ENCODE measurements around the gene ZNF552.
"Not testable (repeated sequence)": the region's sequence is repeated elsewhere in the genome, so short reads cannot be mapped to it uniquely, and the experiment has no call there.

Gene ZNF552

DNA sequence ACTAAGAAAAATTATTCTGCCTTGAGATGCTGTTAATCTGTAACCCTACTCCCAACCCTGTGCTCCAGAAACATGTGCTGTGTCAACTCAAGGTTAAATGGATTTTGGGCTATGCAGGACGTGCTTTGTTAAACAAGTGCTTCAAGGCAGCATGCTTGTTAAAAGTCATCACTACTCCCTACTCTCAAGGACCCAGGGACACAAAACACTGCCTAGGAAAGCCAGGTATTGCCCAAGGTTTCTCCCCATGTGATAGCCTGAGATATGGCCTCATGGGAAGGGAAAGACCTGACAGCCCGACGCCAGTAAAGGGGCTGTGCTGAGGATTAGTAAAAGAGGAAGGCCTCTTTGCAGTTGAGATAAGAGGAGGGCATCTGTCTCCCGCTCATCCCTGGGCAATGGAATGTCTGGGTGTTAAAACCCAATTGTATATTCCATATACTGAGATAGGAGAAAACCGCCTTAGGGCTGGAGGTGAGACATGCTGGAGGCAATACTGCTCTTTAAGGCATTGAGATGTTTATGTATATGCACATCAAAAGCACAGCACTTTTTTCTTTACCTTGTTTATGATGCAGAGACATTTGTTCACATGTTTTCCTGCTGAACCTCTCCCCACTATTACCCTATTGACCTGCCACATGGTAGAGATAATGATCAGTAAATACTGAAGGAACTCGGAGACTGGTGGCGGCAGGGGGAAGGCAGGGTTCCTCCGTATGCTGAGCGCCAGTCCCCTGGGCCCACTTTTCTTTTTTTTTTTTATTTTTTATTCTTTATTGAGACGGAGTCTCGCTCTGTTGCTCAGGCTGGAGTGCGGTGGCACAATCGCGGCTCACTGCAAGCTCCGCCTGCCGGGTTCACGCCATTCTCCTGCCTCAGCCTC lies 4.1 kb downstream of the ZNF552 start:
- not testable (repeated sequence) for H3K9me3 Mint-ChIP-seq; H3K4me3 Mint-ChIP-seq; H3K27ac Mint-ChIP-seq; H3K27me3 Mint-ChIP-seq (ENCODE audit: low read depth)
- peaks cover 28% of the 10 kb centered on the region for H3K4me1 Mint-ChIP-seq (ENCODE audit: low read depth)
- H3K36me3 Mint-ChIP-seq (ENCODE audit: low read depth): peaks cover 41% of the 10 kb centered on the region

DNA sequence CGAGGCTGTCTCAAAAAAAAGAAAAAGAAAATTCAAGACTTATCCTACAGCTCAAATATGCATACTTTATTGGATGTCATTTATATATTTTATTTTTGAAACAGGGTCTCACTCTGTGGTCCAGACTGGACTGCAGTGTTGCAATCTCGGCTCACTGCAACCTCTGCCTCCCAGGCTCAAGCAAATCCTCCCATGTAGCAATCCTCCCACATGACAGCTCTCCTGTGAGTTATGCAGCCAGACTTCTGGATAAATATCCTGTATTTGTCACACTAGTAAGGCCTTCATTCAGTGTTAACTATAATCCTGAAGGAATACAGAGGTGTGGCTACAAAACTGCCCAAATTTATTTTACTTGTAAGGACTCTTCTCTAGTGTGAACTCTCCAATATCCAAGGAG lies 7.2 kb downstream of the ZNF552 start:
- Mint-ChIP-seq H3K27me3 (ENCODE audit: low read depth) (no peaks in the 10 kb centered on the region), H3K4me3 (no peak overlapping the region), H3K36me3 (ENCODE audit: low read depth) (peaks cover 58% of the 10 kb centered on the region), H3K9me3 (no peaks in the 10 kb centered on the region), H3K4me1 (ENCODE audit: low read depth) (peaks cover 17% of the 10 kb centered on the region), H3K27ac (no peak overlapping the region)

DNA sequence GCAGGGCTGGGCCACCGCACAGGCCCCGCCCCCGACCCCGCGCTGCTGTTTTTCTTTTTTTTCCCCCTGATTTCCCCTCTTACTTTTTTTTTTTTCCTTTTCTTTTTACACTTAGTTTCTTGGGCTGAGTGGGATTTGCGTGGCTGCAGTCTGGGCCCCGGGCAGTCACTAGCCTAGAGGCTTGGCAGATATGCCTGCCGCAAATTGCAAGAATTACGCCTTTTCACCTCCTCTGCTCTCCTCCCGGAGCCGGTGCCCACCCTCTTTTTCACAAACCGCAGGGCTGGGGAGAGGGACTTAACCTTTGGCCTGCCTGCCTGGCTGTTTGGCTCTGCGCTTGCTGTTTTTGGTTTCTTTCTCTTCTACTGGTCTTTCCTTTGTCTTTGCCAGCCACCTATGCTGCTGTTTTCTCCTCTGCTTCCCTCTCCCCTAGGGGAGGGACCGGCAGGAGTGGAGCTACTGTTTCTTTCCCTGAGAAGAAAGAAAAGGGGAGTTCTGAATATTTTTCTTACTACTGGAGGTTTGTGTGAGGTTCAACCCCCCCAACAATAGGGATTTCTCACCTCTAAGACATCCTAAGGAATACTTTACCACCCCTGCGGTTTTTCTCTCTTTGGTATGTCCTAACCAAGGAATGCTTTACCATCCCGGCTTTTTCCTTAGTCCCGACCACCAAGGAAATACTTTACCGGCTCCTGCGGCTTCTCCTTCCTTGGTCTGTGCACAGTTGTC lies 11.0 kb downstream of the ZNF552 start:
- Mint-ChIP-seq H3K4me1 (ENCODE audit: low read depth) (peaks cover 19% of the 10 kb centered on the region), H3K4me3 (peak overlapping the region; percentile 73), H3K27me3 (ENCODE audit: low read depth) (no peaks in the 10 kb centered on the region), H3K9me3 (no peaks in the 10 kb centered on the region), H3K36me3 (ENCODE audit: low read depth) (peaks cover 56% of the 10 kb centered on the region), H3K27ac (peak overlapping the region; percentile 50)

DNA sequence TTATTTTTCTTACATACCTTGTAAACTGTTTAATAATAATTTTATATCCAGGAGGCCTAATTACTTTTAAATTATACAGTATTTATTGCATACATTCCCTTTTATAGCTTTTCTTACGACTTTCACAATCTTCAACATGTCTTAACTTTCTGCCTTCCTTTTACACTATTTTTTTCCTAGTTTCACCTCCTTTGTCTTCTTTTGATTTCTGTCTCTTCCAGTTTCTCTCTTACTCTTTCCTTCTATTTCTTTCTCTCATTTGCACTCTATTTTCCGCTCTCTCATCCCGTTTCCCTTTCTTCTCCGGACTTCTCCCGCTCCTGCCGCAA lies 11.5 kb downstream of the ZNF552 start:
- H3K9me3 Mint-ChIP-seq: no peaks in the 10 kb centered on the region
- peak overlapping the region; percentile 50 for H3K27ac Mint-ChIP-seq
- peaks cover 19% of the 10 kb centered on the region for H3K4me1 Mint-ChIP-seq (ENCODE audit: low read depth)
- peak overlapping the region; percentile 73 for H3K4me3 Mint-ChIP-seq
- no peaks in the 10 kb centered on the region for H3K27me3 Mint-ChIP-seq (ENCODE audit: low read depth)
- H3K36me3 Mint-ChIP-seq (ENCODE audit: low read depth): peaks cover 51% of the 10 kb centered on the region

DNA sequence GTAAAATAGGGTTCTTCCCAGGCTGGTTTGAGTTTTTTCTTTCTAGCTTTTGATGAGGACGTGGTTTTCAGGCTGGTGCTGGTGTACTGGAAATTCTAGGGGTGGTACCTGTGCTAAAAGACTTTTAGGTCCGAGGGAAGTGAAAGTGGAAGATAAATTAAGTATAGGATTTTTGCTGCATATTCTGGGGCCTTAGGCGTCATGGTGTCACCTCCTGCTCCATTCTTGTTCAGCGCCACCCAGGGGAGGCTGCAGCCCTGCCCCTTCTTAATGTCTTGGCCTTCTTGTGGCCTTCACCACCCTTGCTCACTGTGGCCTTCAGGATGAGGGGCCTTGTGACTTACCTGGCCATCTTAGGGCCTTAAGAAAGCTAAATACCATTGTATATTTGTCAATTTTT lies 12.4 kb downstream of the ZNF552 start:
- Mint-ChIP-seq H3K9me3 (no peaks in the 10 kb centered on the region), H3K36me3 (ENCODE audit: low read depth) (peaks cover 44% of the 10 kb centered on the region), H3K27me3 (ENCODE audit: low read depth) (no peaks in the 10 kb centered on the region), H3K27ac (no peak overlapping the region), H3K4me1 (ENCODE audit: low read depth) (peaks cover 19% of the 10 kb centered on the region), H3K4me3 (no peak overlapping the region)

DNA sequence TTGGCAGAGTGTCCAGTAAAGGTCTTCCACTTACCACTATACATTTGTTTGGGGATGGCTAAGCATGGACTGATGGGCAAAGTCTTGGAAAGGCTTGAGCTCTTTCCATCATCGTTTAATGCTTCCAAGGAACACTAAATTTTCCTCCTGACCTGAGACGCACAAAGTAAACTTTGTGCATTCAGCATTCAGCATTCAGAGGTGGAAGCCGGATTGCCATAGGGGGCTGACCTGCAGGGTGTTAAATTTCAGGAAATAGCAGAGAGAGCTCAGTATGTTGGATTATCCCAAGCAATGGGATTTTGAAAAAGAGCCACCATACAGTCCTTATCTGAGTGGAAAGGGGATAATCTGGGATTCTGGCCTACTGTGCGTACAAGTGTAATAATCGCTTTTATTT lies 14.0 kb downstream of the ZNF552 start:
- no peak overlapping the region for H3K4me3 Mint-ChIP-seq
- peaks cover 46% of the 10 kb centered on the region for H3K36me3 Mint-ChIP-seq (ENCODE audit: low read depth)
- peaks cover 1% of the 10 kb centered on the region for H3K9me3 Mint-ChIP-seq
- peaks cover 19% of the 10 kb centered on the region for H3K4me1 Mint-ChIP-seq (ENCODE audit: low read depth)
- no peak overlapping the region for H3K27ac Mint-ChIP-seq
- no peaks in the 10 kb centered on the region for H3K27me3 Mint-ChIP-seq (ENCODE audit: low read depth)

- H3K27me3 Mint-ChIP-seq (ENCODE audit: low read depth); H3K27ac Mint-ChIP-seq; H3K4me1 Mint-ChIP-seq (ENCODE audit: low read depth); H3K4me3 Mint-ChIP-seq: not testable (repeated sequence)
- peaks cover 49% of the 10 kb centered on the region for H3K36me3 Mint-ChIP-seq (ENCODE audit: low read depth)
- peaks cover 18% of the 10 kb centered on the region for H3K9me3 Mint-ChIP-seq
Observed at GRCh38 chr19:57796580-57796979, 18.1 kb downstream of the ZNF552 start.

DNA sequence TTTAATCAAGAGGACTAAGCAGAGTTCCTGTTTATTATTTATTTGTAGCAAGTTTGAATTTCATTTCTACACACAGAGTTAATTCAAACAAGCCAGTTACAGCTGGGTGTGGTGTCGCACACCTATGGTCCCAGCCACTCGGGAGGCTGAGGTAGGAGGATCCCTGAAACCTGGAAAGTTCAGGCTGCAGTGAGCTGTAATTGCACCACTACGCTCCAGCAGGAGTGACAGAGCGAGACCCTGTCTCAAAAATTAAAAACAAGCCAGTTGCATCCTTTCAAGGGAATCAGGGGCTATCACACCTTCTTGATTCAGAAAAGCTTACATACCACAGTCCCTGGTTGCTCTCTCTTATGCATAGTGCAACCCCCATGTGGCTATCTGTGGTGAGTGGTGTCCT lies 25.4 kb downstream of the ZNF552 start:
- H3K27me3 Mint-ChIP-seq (ENCODE audit: low read depth): no peaks in the 10 kb centered on the region
- no peak overlapping the region for H3K4me3 Mint-ChIP-seq
- H3K4me1 Mint-ChIP-seq (ENCODE audit: low read depth): peaks cover 10% of the 10 kb centered on the region
- no peak overlapping the region for H3K27ac Mint-ChIP-seq
- peaks cover 56% of the 10 kb centered on the region for H3K9me3 Mint-ChIP-seq
- H3K36me3 Mint-ChIP-seq (ENCODE audit: low read depth): peaks cover 67% of the 10 kb centered on the region

GRCh38 chr19:57788114-57788692 lies 26.5 kb downstream of the ZNF552 start:
- Mint-ChIP-seq H3K27me3 (ENCODE audit: low read depth) (no peaks in the 10 kb centered on the region), H3K36me3 (ENCODE audit: low read depth) (peaks cover 61% of the 10 kb centered on the region), H3K4me1 (ENCODE audit: low read depth) (peaks cover 10% of the 10 kb centered on the region), H3K9me3 (peaks cover 56% of the 10 kb centered on the region), H3K4me3 (no peak overlapping the region), H3K27ac (no peak overlapping the region)

- Mint-ChIP-seq H3K36me3 (ENCODE audit: low read depth) (peaks cover 60% of the 10 kb centered on the region), H3K4me3 (no peak overlapping the region), H3K9me3 (peaks cover 56% of the 10 kb centered on the region), H3K4me1 (ENCODE audit: low read depth) (peaks cover 10% of the 10 kb centered on the region), H3K27ac (no peak overlapping the region), H3K27me3 (ENCODE audit: low read depth) (no peaks in the 10 kb centered on the region)
Observed at GRCh38 chr19:57786906-57787305, 27.8 kb downstream of the ZNF552 start.

DNA sequence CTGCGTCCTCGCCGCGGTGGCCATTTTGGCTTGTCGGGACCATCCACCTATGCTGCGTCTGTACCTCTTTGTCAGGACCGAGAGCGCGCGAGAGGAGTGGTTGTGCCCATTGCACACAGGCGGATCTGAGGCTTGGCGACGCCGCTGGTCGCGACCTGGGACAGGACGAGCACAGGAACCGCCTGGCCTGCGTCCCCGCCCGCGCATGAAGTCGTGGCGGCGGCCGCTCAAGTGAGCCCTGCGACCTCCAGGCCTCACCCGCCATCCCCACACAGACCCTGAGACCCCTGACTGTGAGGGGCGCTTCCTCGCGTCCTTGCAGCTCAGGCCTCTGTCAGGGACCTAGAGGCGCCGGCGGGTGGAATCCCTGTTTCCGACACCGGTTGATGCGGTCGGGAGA lies 28.4 kb downstream of the ZNF552 start:
- no peak overlapping the region for H3K4me3 Mint-ChIP-seq
- no peak overlapping the region for H3K27ac Mint-ChIP-seq
- H3K36me3 Mint-ChIP-seq (ENCODE audit: low read depth): peaks cover 59% of the 10 kb centered on the region
- peaks cover 51% of the 10 kb centered on the region for H3K9me3 Mint-ChIP-seq
- no peaks in the 10 kb centered on the region for H3K27me3 Mint-ChIP-seq (ENCODE audit: low read depth)
- H3K4me1 Mint-ChIP-seq (ENCODE audit: low read depth): peaks cover 10% of the 10 kb centered on the region

GRCh38 chr19:57779220-57779845 lies 35.4 kb downstream of the ZNF552 start:
- Mint-ChIP-seq H3K4me1 (ENCODE audit: low read depth) (no peaks in the 10 kb centered on the region), H3K27ac (no peak overlapping the region), H3K27me3 (ENCODE audit: low read depth) (no peaks in the 10 kb centered on the region), H3K4me3 (no peak overlapping the region), H3K9me3 (peaks cover 58% of the 10 kb centered on the region), H3K36me3 (ENCODE audit: low read depth) (peaks cover 72% of the 10 kb centered on the region)

DNA sequence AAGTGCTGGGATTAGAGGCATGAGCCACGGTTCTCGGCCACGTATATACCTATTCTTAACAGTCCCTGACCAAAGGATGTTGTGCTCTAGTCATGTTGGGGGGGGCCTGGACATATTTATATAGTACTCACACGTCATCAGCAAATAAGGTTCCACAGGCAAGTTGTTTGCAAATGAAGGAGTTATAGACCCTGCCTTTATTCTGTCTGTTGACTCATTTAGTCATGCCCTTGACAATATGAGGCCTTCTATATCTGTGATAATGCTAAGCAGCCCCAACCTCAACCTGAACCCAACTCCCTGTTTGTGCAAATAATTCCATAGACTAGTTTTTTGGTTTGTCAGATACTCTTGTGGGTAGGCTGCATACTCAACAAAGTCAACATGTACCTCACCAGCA lies 36.4 kb downstream of the ZNF552 start:
- Mint-ChIP-seq H3K27ac (no peak overlapping the region), H3K27me3 (ENCODE audit: low read depth) (no peaks in the 10 kb centered on the region), H3K4me1 (ENCODE audit: low read depth) (peaks cover 3% of the 10 kb centered on the region), H3K4me3 (no peak overlapping the region), H3K36me3 (ENCODE audit: low read depth) (peaks cover 78% of the 10 kb centered on the region), H3K9me3 (peaks cover 64% of the 10 kb centered on the region)

DNA sequence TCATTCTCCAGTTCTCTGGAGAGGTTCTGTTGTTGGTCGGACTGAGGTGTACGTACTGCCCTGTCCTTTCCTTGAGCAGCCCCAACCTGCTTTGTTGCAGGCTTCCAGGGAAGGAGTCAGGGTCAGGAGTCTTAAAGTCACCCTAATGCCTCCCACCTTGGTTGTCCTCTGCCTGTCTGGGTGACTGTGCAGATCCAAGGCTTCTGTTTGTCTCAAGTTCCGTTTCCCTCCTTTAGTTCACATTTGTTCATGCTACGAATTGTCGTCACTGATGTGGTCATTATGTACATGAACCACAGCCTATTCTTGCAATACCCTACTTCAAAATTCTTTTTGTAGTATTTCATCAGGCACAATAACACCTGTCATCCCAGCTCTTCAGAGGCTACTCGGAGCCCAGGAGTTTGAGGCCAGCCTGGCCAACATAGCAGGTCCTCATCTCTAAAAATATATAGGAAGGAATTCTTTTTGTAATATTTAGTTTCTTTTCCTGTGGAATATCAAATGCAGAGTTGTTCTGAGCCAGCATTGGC lies 37.9 kb downstream of the ZNF552 start:
- H3K27me3 Mint-ChIP-seq (ENCODE audit: low read depth): no peaks in the 10 kb centered on the region
- peaks cover 88% of the 10 kb centered on the region for H3K36me3 Mint-ChIP-seq (ENCODE audit: low read depth)
- H3K9me3 Mint-ChIP-seq: peaks cover 73% of the 10 kb centered on the region
- no peak overlapping the region for H3K27ac Mint-ChIP-seq
- H3K4me1 Mint-ChIP-seq (ENCODE audit: low read depth): peaks cover 5% of the 10 kb centered on the region
- no peak overlapping the region for H3K4me3 Mint-ChIP-seq
